Panc1 (cell line): ENCODE results near the gene RHBDF2.

Experiments
- CTCF ChIP-seq: fragments of 450-650 bp; IDR thresholded peaks from 2 replicates; pipeline ENCODE4 v1.5.1; 2017; ENCODE audit warnings: mild to moderate bottlenecking
- POLR2AphosphoS5 ChIP-seq: IDR thresholded peaks from 2 replicates; pipeline ENCODE4 v1.6.1; 2012; ENCODE audit warnings: mild to moderate bottlenecking, low read depth, low read length, moderate library complexity
- SIN3A ChIP-seq: IDR thresholded peaks from 2 replicates; pipeline ENCODE4 v1.6.1; 2012; ENCODE audit warnings: low read depth, mild to moderate bottlenecking, low read length, moderate library complexity, borderline replicate concordance; ENCODE audit not compliant: insufficient read depth
- TCF7L2 ChIP-seq: IDR thresholded peaks from 2 replicates; pipeline ENCODE4 v1.6.1; 2011; ENCODE audit warnings: mild to moderate bottlenecking, low read depth, low read length, inconsistent platforms
- TF ChIP-seq, protein P1 (sequence below), 2 experiments: IDR thresholded peaks; 2 replicates each; pipeline ENCODE4 v1.6.1; 2011 to 2012; ENCODE audit warnings: low read depth in 2 of 2, control low read depth in 1 of 2, low read length in 1 of 2, mild to moderate bottlenecking in 1 of 2, moderate library complexity in 1 of 2; ENCODE audit not compliant: insufficient read depth in 1 of 2

GRCh38 chr17:76447931-76448652, 53.1 kb downstream of the RHBDF2 start:
- TF ChIP-seq CTCF, result no peak
- TF ChIP-seq, protein P1, sequence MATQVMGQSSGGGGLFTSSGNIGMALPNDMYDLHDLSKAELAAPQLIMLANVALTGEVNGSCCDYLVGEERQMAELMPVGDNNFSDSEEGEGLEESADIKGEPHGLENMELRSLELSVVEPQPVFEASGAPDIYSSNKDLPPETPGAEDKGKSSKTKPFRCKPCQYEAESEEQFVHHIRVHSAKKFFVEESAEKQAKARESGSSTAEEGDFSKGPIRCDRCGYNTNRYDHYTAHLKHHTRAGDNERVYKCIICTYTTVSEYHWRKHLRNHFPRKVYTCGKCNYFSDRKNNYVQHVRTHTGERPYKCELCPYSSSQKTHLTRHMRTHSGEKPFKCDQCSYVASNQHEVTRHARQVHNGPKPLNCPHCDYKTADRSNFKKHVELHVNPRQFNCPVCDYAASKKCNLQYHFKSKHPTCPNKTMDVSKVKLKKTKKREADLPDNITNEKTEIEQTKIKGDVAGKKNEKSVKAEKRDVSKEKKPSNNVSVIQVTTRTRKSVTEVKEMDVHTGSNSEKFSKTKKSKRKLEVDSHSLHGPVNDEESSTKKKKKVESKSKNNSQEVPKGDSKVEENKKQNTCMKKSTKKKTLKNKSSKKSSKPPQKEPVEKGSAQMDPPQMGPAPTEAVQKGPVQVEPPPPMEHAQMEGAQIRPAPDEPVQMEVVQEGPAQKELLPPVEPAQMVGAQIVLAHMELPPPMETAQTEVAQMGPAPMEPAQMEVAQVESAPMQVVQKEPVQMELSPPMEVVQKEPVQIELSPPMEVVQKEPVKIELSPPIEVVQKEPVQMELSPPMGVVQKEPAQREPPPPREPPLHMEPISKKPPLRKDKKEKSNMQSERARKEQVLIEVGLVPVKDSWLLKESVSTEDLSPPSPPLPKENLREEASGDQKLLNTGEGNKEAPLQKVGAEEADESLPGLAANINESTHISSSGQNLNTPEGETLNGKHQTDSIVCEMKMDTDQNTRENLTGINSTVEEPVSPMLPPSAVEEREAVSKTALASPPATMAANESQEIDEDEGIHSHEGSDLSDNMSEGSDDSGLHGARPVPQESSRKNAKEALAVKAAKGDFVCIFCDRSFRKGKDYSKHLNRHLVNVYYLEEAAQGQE (IDR thresholded peaks at IDR 0.05; ENCODE audit: insufficient read depth in 1 of 2, low read depth in 2 of 2, low read length in 1 of 2), result no peak
- no peak for TF ChIP-seq POLR2AphosphoS5
- TF ChIP-seq TCF7L2, result no peak
- no peak for TF ChIP-seq SIN3A
